ENCODE measurements around the gene PLIN5. TPM values are rescaled to one million over a fixed set of nuclear protein-coding genes. Genes with fewer than 3 reads are reported as not detected.
A peak's percentile ranks its signal among the peaks of the same experiment; 100 is the strongest.

PLIN5 gene
- total RNA-seq, 1 donor from 2014 or later: not detected

DNA sequence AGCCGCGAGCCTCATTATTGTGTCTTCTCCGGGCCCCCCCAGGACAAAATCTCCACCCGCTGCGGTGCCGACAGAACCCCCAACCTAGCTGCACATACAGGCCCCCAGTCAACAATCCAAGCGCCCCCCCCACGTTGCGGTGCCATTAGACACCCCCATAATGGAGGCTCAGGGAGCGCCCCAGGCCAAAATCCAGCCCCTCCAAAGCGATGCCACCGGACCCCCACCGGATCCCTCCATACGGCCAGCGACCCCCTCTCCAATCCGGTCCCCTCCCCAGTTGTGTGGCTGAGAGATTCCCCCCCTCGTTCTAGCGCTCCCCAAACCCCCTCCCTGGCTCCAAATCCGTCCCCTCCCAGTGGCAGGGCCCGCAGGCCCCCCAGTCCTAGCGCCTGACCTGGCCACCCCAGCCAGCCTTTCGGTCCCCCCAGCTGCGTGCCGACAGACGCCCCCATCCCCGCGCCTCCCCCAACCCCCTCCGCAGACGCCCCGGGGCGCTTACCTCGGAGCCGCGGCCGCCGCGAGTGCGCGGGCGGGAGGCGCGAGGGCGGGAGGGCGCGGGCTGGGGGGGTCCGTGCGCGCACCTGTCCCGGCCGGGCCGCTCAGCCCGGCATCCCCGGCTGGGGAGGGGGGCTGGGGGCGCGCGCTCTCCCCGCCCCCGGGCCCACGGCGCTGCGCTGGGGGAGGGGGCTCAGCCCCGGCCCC is 46.1 kb upstream of the PLIN5 start:
- peaks cover 40% of the 10 kb centered on the region for H3K27me3 ChIP-seq (ENCODE audit: control insufficient read depth, insufficient read depth, low read length)

GRCh38 chr19:4580021-4580901 is 45.2 kb upstream of the PLIN5 start:
- peaks cover 34% of the 10 kb centered on the region for H3K27me3 ChIP-seq (ENCODE audit: control insufficient read depth, insufficient read depth, low read length)
- TF ChIP-seq CTCF (IDR thresholded peaks at IDR 0.05; ENCODE audit: insufficient read depth, low read length, severe bottlenecking): peak; percentile 29
- no peak overlapping the region for H3K4me3 ChIP-seq (ENCODE audit: low read depth, low read length)
- H3K36me3 ChIP-seq (ENCODE audit: control insufficient read depth, insufficient read depth, low read length): no peaks in the 10 kb centered on the region
- no peak for DNase-seq (ENCODE audit: low read depth)
- no peak for FAIRE-seq

More for the DNA sequence above, 46.1 kb upstream of the PLIN5 start:
- Histone ChIP-seq H3K4me3 (ENCODE audit: low read depth, low read length) (no peak overlapping the region), H3K36me3 (ENCODE audit: control insufficient read depth, insufficient read depth, low read length) (no peaks in the 10 kb centered on the region)
- DNase-seq (ENCODE audit: low read depth): no peak
- no peak for FAIRE-seq
- no peak for TF ChIP-seq CTCF (IDR thresholded peaks at IDR 0.05; ENCODE audit: insufficient read depth, low read length, severe bottlenecking)

DNA sequence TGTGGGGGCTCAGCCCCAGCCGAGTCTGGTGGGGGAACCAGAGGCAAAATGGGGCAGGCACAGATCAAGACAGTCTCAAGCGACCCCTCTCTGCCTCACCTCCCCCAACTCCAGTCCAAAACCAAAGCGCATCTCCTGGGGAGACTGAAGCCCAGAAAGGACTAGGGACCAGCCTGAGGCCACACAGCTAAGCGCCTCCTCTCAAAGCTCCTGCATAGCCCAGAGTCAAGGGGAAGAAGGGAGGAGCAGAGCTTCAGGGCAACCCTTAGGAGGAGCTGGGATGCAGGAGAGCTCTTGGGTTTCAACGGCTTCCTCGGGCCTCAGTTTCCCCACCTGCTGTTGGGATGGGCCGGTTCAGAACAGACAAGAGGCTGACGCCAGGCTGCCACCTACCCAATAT is 44.4 kb upstream of the PLIN5 start:
- no peaks in the 10 kb centered on the region for H3K36me3 ChIP-seq (ENCODE audit: control insufficient read depth, insufficient read depth, low read length)
- no peak for TF ChIP-seq CTCF (IDR thresholded peaks at IDR 0.05; ENCODE audit: insufficient read depth, low read length, severe bottlenecking)
- no peak for FAIRE-seq
- H3K27me3 ChIP-seq (ENCODE audit: control insufficient read depth, insufficient read depth, low read length): peaks cover 29% of the 10 kb centered on the region
- DNase-seq (ENCODE audit: low read depth): no peak
- no peak overlapping the region for H3K4me3 ChIP-seq (ENCODE audit: low read depth, low read length)

DNA sequence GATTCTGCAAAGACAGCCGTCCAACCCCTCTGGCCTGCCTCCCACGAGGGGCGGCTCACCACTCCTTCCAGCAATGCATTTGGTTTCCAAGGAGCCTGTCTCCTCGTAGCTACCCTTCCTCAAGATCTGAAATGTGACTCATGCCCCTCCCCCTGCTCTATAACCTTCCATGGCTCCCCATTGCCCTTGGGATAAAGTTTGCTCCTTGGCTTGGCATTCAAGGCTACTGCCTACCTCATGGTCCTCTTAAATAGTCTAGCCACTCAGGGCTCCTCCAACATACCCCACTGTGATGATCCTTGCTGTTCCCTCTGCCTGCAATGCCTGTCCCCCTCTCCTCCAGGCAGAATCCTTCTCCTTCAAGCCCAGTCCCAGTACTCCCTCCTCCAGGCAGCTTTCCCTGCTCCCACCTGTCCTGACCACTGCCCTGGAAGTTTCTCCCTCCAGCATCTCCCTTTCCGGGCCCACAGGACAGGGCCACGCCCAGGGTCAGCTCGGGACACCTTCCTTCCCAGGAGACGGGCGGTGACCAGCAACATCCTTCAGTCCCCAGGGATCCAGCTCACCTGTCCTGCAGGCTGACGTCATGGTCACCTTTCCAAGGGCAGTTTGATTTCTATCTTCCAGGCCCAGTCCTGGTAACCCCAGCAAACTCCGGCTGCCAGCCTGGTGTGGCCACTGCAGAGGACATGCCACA is 43.7 kb upstream of the PLIN5 start:
- H3K27me3 ChIP-seq (ENCODE audit: control insufficient read depth, insufficient read depth, low read length): peaks cover 26% of the 10 kb centered on the region
- FAIRE-seq: no peak
- no peak for DNase-seq (ENCODE audit: low read depth)

More for the DNA sequence above, 43.7 kb upstream of the PLIN5 start:
- Histone ChIP-seq H3K36me3 (ENCODE audit: control insufficient read depth, insufficient read depth, low read length) (no peaks in the 10 kb centered on the region), H3K4me3 (ENCODE audit: low read depth, low read length) (no peak overlapping the region)
- no peak for TF ChIP-seq CTCF (IDR thresholded peaks at IDR 0.05; ENCODE audit: insufficient read depth, low read length, severe bottlenecking)

Data from bronchial epithelial cell (primary cell).